Measurements from ENCODE around the gene SLCO3A1. TPM values are rescaled to one million over a fixed set of nuclear protein-coding genes. Genes with fewer than 3 reads are reported as not detected.

Gene SLCO3A1
- total and polyA plus RNA-seq, 12 donors: 1.8 to 26.6 (median 17.2) TPM

DNA sequence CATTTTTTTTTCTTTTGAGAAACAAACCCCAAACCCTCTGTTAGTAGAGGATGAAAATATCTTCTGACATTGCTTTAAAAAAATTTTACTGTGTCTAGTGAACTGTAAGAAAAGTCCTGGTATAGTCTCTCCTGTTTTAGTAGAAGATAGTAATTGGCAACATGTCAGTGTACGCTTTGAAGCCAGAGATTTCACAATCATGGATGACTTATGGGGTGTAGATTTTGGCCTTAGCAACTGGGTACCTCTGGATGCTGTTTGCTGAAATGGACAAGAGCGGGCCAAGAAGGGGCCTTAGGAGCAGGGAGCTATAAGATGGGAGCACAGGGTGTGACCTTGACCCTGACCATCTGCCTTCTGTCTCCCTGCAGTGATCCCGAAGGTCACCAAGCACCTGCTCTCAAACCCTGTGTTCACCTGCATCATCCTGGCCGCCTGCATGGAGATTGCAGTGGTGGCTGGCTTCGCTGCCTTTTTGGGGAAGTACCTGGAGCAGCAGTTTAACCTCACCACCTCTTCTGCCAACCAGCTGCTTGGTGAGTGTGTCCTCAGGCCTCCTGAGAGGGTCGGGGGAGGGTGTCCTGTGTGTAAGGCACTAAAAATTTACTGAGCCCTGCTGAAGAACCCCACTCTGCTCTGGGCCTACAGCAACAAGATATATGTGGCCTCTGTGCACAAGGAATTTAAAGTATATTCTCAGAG is 266.7 kb downstream of the SLCO3A1 start:
- Histone ChIP-seq H3K4me3 (no peak overlapping the region), H3K36me3 (replicated peaks in 1 of 2) (no peaks in the 10 kb centered on the region), H3K4me1 (replicated peaks in 1 of 2) (peaks cover 22 to 27% of the 10 kb centered on the region in 2 donors), H3K27me3 (no peaks in the 10 kb centered on the region), H3K9me3 (replicated peaks in 1 of 3) (no peaks in the 10 kb centered on the region), H3K27ac (no peak overlapping the region)
- WGBS, 4 donors: 72 to 79% (median 74%) methylated on average over 6 of the region's 6 CpGs
- intact Hi-C loops (cut with DNase I): no loop called here
- no peak for DNase-seq
- TF ChIP-seq, protein P1, sequence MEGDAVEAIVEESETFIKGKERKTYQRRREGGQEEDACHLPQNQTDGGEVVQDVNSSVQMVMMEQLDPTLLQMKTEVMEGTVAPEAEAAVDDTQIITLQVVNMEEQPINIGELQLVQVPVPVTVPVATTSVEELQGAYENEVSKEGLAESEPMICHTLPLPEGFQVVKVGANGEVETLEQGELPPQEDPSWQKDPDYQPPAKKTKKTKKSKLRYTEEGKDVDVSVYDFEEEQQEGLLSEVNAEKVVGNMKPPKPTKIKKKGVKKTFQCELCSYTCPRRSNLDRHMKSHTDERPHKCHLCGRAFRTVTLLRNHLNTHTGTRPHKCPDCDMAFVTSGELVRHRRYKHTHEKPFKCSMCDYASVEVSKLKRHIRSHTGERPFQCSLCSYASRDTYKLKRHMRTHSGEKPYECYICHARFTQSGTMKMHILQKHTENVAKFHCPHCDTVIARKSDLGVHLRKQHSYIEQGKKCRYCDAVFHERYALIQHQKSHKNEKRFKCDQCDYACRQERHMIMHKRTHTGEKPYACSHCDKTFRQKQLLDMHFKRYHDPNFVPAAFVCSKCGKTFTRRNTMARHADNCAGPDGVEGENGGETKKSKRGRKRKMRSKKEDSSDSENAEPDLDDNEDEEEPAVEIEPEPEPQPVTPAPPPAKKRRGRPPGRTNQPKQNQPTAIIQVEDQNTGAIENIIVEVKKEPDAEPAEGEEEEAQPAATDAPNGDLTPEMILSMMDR (IDR thresholded peaks at IDR 0.05): no peak
- TF ChIP-seq POLR2A (IDR thresholded peaks at IDR 0.05): no peak

DNA sequence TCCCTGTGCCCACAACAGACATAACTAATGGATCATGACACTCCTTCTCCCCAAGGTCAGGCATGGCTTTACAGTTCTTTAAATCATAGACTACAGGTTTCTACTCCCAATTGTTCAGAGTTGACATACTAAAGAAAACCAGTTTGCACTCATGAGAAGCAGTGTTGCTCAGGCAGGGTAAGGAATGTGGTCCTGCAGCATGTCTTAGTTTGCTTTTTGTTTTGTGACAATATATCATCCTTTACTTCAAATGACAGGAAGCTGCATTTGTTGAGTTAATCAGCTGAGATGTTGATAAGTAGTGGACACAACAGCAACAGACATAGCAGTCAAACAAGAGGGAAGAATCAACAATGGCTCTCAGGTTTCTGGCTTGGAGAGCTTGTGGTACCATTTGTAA is 267.5 kb downstream of the SLCO3A1 start:
- H3K4me3 ChIP-seq: no peak overlapping the region
- no peak overlapping the region for H3K27ac ChIP-seq
- H3K9me3 ChIP-seq (replicated peaks in 1 of 3): no peaks in the 10 kb centered on the region
- no peaks in the 10 kb centered on the region for H3K27me3 ChIP-seq
- intact Hi-C loops (cut with DNase I): no loop called here
- peaks cover 21 to 26% of the 10 kb centered on the region in 2 donors for H3K4me1 ChIP-seq (replicated peaks in 1 of 2)
- H3K36me3 ChIP-seq (replicated peaks in 1 of 2): no peaks in the 10 kb centered on the region
- no peak for TF ChIP-seq POLR2A (IDR thresholded peaks at IDR 0.05)
- TF ChIP-seq, protein P1 (IDR thresholded peaks at IDR 0.05): no peak
- DNase-seq: no peak

DNA sequence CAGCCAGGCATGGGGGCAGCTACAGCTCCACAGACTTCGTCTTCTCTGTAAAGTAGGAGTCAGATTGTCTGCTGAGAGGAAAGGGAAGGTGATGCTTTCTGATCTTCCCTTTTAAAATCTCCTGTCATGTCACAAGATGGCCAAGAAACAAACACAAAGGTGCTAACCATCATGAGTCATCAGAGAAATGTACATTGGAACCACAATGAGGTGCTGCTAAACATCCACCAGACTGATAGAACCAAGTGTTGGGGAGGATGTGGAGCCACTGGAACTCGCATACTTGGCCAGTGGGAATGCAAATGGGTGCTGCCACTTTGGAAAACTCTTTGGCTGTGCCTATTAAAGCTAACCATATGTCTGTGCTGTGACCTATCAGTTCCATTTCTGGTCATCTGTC is 268.8 kb downstream of the SLCO3A1 start:
- Histone ChIP-seq H3K27me3 (no peaks in the 10 kb centered on the region), H3K9me3 (replicated peaks in 1 of 3) (no peaks in the 10 kb centered on the region), H3K4me1 (replicated peaks in 1 of 2) (peaks cover 9 to 17% of the 10 kb centered on the region in 2 donors), H3K27ac (no peak overlapping the region), H3K4me3 (no peak overlapping the region), H3K36me3 (replicated peaks in 1 of 2) (no peaks in the 10 kb centered on the region)
- DNase-seq: no peak
- intact Hi-C loops (cut with DNase I): no loop called here
- no peak for TF ChIP-seq POLR2A (IDR thresholded peaks at IDR 0.05)
- TF ChIP-seq, protein P1 (IDR thresholded peaks at IDR 0.05): no peak
- 65 to 98% (median 75%) methylated on average over 2 of the region's 2 CpGs for WGBS, 4 donors

DNA sequence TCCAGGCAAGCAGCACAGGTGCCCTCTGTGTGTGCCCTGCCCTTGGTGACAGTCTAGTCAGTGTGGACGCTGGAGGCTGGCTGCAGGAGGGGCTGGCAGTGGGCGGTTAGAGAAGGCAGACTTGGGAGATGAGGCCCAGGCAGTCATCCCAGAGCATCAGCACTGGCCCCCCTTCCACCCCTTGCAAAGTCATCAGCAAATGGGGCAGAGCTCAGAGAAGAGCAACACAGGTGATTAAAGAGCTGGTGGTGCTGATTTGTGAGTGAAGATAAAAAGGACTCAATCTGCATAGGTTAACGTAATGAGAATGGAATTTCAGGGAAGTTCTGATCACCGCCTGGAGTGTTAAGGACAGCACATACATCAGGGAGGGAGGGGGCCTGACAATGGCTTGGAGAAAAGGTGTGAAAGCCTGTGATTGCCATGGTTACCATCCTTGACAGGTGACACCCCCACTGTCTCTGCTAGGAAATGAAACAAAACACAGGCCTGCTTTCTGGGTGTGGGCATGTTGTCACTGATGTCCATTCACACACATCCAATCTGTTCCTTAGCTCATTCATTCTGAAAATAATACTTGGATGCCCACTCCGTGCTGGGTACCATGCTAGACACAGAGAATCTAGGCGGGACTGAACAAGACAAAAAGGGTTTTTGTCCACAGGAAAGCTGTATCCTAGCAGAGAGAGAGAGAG is 270.6 kb downstream of the SLCO3A1 start:
- 85 to 92% (median 90%) methylated on average over 6 of the region's 6 CpGs for WGBS, 4 donors
- no peaks in the 10 kb centered on the region for H3K36me3 ChIP-seq (replicated peaks in 1 of 2)

More for the DNA sequence above, 270.6 kb downstream of the SLCO3A1 start:
- DNase-seq: no peak
- no peak for TF ChIP-seq POLR2A (IDR thresholded peaks at IDR 0.05)
- TF ChIP-seq, protein P1 (IDR thresholded peaks at IDR 0.05): no peak
- Histone ChIP-seq H3K27me3 (no peaks in the 10 kb centered on the region), H3K4me1 (replicated peaks in 1 of 2) (peaks cover 0 to under 1% of the 10 kb centered on the region in 2 donors), H3K9me3 (replicated peaks in 1 of 3) (no peaks in the 10 kb centered on the region), H3K4me3 (no peak overlapping the region), H3K27ac (no peak overlapping the region)
- intact Hi-C loops (cut with DNase I): no loop called here

Measured in adrenal gland (tissue), 12 donors.